Epithelial cell of umbilical artery (primary cell): Measurements from ENCODE around the gene HEBP1. TPM values are rescaled to one million over a fixed set of nuclear protein-coding genes. Genes with fewer than 3 reads are reported as not detected.

Experiments used
- total RNA-seq: library from RNA; depleted of rRNA; stranded (reverse); fragments of >200 nt; gene quantifications from 2 replicates; pipeline ENCODE4 v1.2.3, GENCODE V29; 2014

Gene HEBP1, protein sequence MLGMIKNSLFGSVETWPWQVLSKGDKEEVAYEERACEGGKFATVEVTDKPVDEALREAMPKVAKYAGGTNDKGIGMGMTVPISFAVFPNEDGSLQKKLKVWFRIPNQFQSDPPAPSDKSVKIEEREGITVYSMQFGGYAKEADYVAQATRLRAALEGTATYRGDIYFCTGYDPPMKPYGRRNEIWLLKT
- total RNA-seq, result 10.4 and 13.4 TPM in 2 replicates

DNA sequence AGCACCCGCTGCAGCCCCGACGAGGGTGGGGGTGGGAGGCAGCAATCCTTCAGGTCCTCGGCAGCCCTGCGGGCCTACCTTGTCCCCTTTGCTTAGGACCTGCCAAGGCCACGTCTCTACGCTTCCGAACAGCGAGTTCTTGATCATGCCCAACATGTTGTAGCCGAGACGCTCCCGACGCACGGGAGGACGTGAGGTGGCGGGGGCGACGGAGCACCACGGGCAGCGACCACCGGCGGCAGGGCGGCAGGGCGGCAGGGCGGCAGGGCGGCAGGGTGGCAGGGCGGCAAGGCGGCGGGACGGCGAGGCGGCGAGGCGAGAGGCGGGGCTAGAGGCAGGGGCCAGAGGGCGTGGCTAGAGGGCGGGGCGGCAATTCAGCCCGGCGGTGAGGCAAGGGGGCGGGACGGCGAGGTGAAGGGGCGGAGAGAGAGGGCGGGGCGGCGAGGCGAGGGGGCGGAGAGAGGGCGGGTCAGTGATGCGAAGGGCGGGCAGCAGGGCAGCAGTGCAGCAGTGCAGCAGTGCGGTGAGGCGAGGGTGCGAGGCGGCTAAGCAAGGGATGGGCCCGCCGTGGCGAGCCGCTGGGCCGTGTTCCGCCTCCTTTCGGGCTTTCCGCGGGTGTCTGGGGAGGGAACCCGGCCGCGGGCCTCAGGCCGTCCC, at the start of gene HEBP1:
TSS of gene HEBP1 (minus strand) at position 307 of the 657 bp plus-strand sequence. CDS start at position 156, 151 bp downstream.

DNA sequence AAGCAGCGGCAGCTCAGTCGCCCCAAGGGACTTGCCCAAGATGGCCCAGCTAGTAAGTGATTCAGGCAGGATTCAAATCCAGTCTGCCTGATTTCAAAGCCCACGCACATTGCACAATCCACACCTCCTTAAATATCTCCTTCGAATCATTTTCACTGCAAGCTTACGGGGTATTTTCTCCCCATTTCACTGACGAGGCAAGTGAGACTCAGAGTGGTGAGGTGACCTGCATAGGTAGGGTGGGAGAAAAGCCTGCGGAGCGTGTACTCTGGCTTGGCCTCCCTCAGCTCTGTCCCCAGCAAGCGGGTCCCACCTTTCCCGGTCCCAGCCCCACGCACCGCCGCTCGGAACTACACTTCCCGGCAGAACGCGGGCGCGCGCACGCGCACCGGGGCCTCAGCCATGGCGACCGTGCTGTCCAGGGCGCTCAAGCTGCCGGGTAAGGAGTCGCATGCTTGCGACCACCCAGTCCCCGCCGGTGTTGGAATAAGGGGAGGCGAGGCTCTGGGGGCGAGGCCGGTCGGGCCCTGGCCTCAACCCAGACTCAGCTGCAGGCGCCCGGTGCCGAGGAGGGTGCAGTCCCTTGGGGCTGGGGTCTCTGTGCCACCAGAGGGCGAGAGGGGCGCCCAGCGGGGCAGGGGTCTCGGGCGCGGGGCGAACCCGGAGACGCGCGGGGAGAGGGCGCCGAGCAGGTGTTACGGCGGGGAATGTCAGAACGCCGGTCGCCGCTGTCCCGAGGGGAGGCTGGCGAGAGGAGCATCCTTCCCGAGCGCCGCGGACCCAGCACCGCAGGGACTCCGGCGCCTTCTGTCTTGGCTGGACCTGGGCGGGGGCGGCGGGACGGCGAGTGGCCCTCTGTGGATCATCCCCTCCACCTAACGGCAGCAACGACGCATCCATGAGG, 44.2 kb upstream of the HEBP1 start, which contains the start of gene FAM234B:
TSS of gene FAM234B (plus strand) at position 380 of the 904 bp plus-strand sequence. CDS start at position 403, 23 bp downstream.

DNA sequence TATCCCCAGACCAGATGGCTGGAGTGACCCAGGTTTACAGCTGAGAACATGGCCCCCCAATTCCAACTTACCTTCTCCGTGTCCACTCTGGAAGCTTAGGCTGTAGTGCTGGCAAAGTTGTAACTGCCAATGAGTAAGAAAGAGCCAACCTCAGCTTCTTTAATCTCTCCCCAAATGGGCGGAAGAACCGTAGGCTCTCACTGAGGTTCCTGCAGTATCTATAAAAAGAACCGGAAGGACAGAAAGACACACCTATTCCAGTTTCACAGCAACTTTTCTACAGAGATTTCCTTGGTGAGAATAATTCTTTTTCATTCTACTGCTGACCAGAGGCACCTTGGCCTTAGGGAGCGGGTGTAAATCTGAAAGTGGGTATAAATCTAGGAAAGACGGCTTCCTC, 48.0 kb downstream of the HEBP1 start, which contains the start of gene GPRC5D:
TSS of gene GPRC5D (minus strand) at position 135 of the 400 bp plus-strand sequence. CDS start 1,786 bp downstream, outside the sequence.

Other genes with a start within 250 kb of the HEBP1 start
- 3.2 and 5.0 TPM in 2 replicates for gene APOLD1, start 214.6 kb downstream of the HEBP1 start, total RNA-seq
- gene DDX47, start 186.9 kb downstream of the HEBP1 start, total RNA-seq, result 75.4 and 100 TPM in 2 replicates
- gene GPRC5A, start 108.7 kb downstream of the HEBP1 start, total RNA-seq, result 4.2 and 14.3 TPM in 2 replicates
- not detected in 2 replicates for gene GPRC5D, start 48.1 kb downstream of the HEBP1 start, total RNA-seq
- 6.2 and 12.9 TPM in 2 replicates for gene FAM234B, start 44.1 kb upstream of the HEBP1 start, total RNA-seq
- gene GSG1, start 103.4 kb upstream of the HEBP1 start, total RNA-seq, result not detected in 2 replicates
- gene EMP1, start 196.5 kb upstream of the HEBP1 start, total RNA-seq, result 204 and 310 TPM in 2 replicates